GM23248 (cell line): Measurements from ENCODE around the gene PRTN3. TPM values are rescaled to one million over a fixed set of nuclear protein-coding genes. Genes with fewer than 3 reads are reported as not detected.

Experiments used
- DNase-seq: peaks from one replicate; pipeline ENCODE4 v3.0.0-alpha.2; 2015
- H2AFZ ChIP-seq: fragments of 200-600 bp; sonication (generic); 2 replicates; pipeline ENCODE4 v1.6.1; 2016; ENCODE audit warnings: antibody characterized with exemption
- H3F3A ChIP-seq: fragments of 200-600 bp; sonication (generic); 2 replicates; pipeline ENCODE4 v1.6.1; 2016; ENCODE audit warnings: mild to moderate bottlenecking, antibody characterized with exemption, mixed run types; ENCODE audit not compliant: insufficient read depth
- H3K27ac ChIP-seq: fragments of 200-600 bp; sonication (generic); 2 replicates; pipeline ENCODE4 v1.5.1; 2016; ENCODE audit warnings: mild to moderate bottlenecking
- H3K27me3 ChIP-seq: fragments of 200-600 bp; sonication (generic); replicated peaks from 2 replicates; pipeline ENCODE4 v1.6.1; 2016; ENCODE audit warnings: mild to moderate bottlenecking; ENCODE audit not compliant: insufficient read depth
- H3K36me3 ChIP-seq: fragments of 200-600 bp; sonication (generic); 2 replicates; pipeline ENCODE4 v1.6.1; 2016; ENCODE audit warnings: low read depth, mild to moderate bottlenecking
- H3K4me1 ChIP-seq: fragments of 200-600 bp; sonication (generic); 2 replicates; pipeline ENCODE4 v1.6.1; 2016; ENCODE audit warnings: mild to moderate bottlenecking; ENCODE audit not compliant: insufficient read depth
- H3K4me2 ChIP-seq: fragments of 200-600 bp; sonication (generic); one replicate; pipeline ENCODE4 v1.6.1; 2016; ENCODE audit warnings: mild to moderate bottlenecking; ENCODE audit not compliant: unreplicated experiment
- H3K4me3 ChIP-seq: fragments of 200-600 bp; sonication (generic); 2 replicates; pipeline ENCODE4 v1.5.1; 2016; ENCODE audit warnings: mild to moderate bottlenecking
- H3K79me2 ChIP-seq: fragments of 200-600 bp; sonication (generic); 2 replicates; pipeline ENCODE4 v1.6.1; 2016; ENCODE audit warnings: mild to moderate bottlenecking; ENCODE audit not compliant: insufficient read depth
- H3K9ac ChIP-seq: fragments of 200-600 bp; sonication (generic); 2 replicates; pipeline ENCODE4 v1.6.1; 2016; ENCODE audit warnings: mild to moderate bottlenecking
- H3K9me2 ChIP-seq: fragments of 200-600 bp; sonication (generic); 2 replicates; pipeline ENCODE4 v1.6.1; 2016; ENCODE audit warnings: mixed run types, mild to moderate bottlenecking, moderate library complexity; ENCODE audit not compliant: insufficient read depth
- H3K9me3 ChIP-seq: fragments of 200-600 bp; sonication (generic); one replicate; pipeline ENCODE4 v1.6.1; 2017; ENCODE audit warnings: low read depth
- H4K20me1 ChIP-seq: fragments of 200-600 bp; sonication (generic); 2 replicates; pipeline ENCODE4 v1.6.0; 2016; ENCODE audit not compliant: insufficient read depth
- EZH2 ChIP-seq: fragments of 200-600 bp; sonication (generic); IDR thresholded peaks from 2 replicates; pipeline ENCODE4 v1.6.1; 2018; ENCODE audit warnings: antibody characterized with exemption, mild to moderate bottlenecking; ENCODE audit not compliant: insufficient read depth, poor library complexity, severe bottlenecking
- EZH2phosphoT487 ChIP-seq: fragments of 200-600 bp; sonication (generic); IDR thresholded peaks from 2 replicates; pipeline ENCODE4 v1.6.1; 2018; ENCODE audit warnings: antibody characterized with exemption, moderate library complexity, mild to moderate bottlenecking, low read depth; ENCODE audit not compliant: insufficient read depth
- WGBS, 2 experiments: methylation state at CpG; one replicate each; pipeline ENCODE4 v1.1.6; 2015 to 2017; ENCODE audit warnings: low lambda C conversion rate in 2 of 2, low coverage in 1 of 2; ENCODE audit errors: missing lambda C conversion rate in 2 of 2; 5-methylcytosine and 5-hydroxymethylcytosine counted together
- in situ Hi-C: fragments of 300-500 bp; cut with MboI; formaldehyde crosslinking; loops from 2 replicates; pipeline ENCODE4 v1.15.0; 2020
- polyA plus RNA-seq: library from polyadenylated mRNA; unstranded; fragments of >200 nt; fragmentation: Nextera tagmentation; extraction: Ambion mirVana; gene quantifications from 2 replicates; pipeline ENCODE4 v1.2.1, GENCODE V29; 2016
- total RNA-seq: library from RNA; depleted of rRNA; stranded (reverse); fragments of >200 nt; shearing (Covaris generic); gene quantifications from 2 replicates; pipeline ENCODE4 v1.2.3, GENCODE V29; 2014

Gene PRTN3
- total and polyA plus RNA-seq, 2 experiments from 2014 or later = not detected

DNA sequence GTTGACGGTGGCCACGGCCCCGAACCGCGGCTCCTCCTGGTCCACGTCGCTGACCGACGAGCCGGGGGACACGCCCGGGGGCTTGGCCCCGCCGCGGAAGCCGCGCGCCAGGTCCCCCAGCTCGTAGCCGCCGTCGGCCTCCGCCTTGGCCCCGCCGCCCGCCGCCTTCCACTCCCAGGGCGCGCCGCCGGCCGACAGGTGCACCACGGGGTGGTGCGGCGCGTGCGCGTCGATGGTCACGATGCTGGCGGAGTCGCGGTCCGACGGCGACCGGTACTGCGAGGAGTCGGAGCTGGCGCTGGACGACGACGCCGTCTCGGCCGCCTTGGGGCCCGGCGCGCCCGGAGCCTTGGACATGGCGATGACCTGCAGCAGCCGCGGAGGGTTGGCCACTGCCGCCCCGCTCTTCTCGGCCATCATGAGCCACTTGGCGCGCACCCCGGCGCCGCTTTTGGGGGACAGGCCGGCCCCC lies 28.0 kb upstream of the PRTN3 start:
- no peak for TF ChIP-seq EZH2
- no peak for TF ChIP-seq EZH2phosphoT487
- H3K4me2 ChIP-seq = no peak overlapping the region
- H3K9ac ChIP-seq = no peak overlapping the region
- no peak overlapping the region for H2AFZ ChIP-seq
- H4K20me1 ChIP-seq = peaks cover 3% of the 10 kb centered on the region; the same call in 1 of the 2 replicates
- H3K27ac ChIP-seq = no peak overlapping the region
- H3K79me2 ChIP-seq = peaks cover 40% of the 10 kb centered on the region
- 96 to 97% methylated on average over 44 to 72 of the region's 72 CpGs for WGBS, 2 experiments
- DNase-seq = no peak
- no peaks in the 10 kb centered on the region for H3K27me3 ChIP-seq
- in situ Hi-C loops = no loop called here
- H3K4me1 ChIP-seq = no peaks in the 10 kb centered on the region
- no peaks in the 10 kb centered on the region for H3K9me3 ChIP-seq
- peaks cover 39% of the 10 kb centered on the region for H3K36me3 ChIP-seq
- no peak overlapping the region for H3K4me3 ChIP-seq
- no peaks in the 10 kb centered on the region for H3K9me2 ChIP-seq
- peaks cover 12% of the 10 kb centered on the region for H3F3A ChIP-seq

GRCh38 chr19:813219-814151 lies 27.3 kb upstream of the PRTN3 start:
- in situ Hi-C loops = no loop called here

GRCh38 chr19:814152-815078 lies 26.4 kb upstream of the PRTN3 start:
- no peak overlapping the region for H2AFZ ChIP-seq
- WGBS, 2 experiments = 85 to 88% methylated on average over 45 to 49 of the region's 49 CpGs
- TF ChIP-seq EZH2 = no peak
- no peak for TF ChIP-seq EZH2phosphoT487

More at GRCh38 chr19:813219-814151, 27.3 kb upstream of the PRTN3 start:
- Histone ChIP-seq H3K9ac (no peak overlapping the region), H4K20me1 (peaks cover 3% of the 10 kb centered on the region; the same call in 1 of the 2 replicates), H3K79me2 (peaks cover 33% of the 10 kb centered on the region), H3F3A (peaks cover 10% of the 10 kb centered on the region), H3K9me3 (no peaks in the 10 kb centered on the region), H3K4me2 (no peak overlapping the region), H2AFZ (no peak overlapping the region), H3K36me3 (peaks cover 35% of the 10 kb centered on the region), H3K4me3 (no peak overlapping the region), H3K27me3 (no peaks in the 10 kb centered on the region), H3K4me1 (no peaks in the 10 kb centered on the region), H3K9me2 (no peaks in the 10 kb centered on the region), H3K27ac (no peak overlapping the region)
- no peak for DNase-seq
- WGBS, 2 experiments = 91 to 97% methylated on average over 41 to 87 of the region's 87 CpGs
- no peak for TF ChIP-seq EZH2
- TF ChIP-seq EZH2phosphoT487 = no peak

GRCh38 chr19:815079-815774 lies 25.6 kb upstream of the PRTN3 start:
- Histone ChIP-seq H3K9ac (no peak overlapping the region), H3K79me2 (peaks cover 15% of the 10 kb centered on the region), H3K4me3 (no peak overlapping the region), H2AFZ (no peak overlapping the region), H3K36me3 (peaks cover 20% of the 10 kb centered on the region), H3K27me3 (no peaks in the 10 kb centered on the region), H3K4me2 (no peak overlapping the region), H3K9me3 (no peaks in the 10 kb centered on the region), H3K27ac (no peak overlapping the region), H3K4me1 (no peaks in the 10 kb centered on the region), H3F3A (peaks cover 10% of the 10 kb centered on the region), H4K20me1 (peaks cover 3% of the 10 kb centered on the region; the same call in 1 of the 2 replicates), H3K9me2 (no peaks in the 10 kb centered on the region)
- in situ Hi-C loops = no loop called here
- TF ChIP-seq EZH2phosphoT487 (no peak), EZH2 (no peak)
- no peak for DNase-seq
- 92 to 94% methylated on average over 32 to 46 of the region's 47 CpGs for WGBS, 2 experiments

More at GRCh38 chr19:814152-815078, 26.4 kb upstream of the PRTN3 start:
- no peak for DNase-seq
- Histone ChIP-seq H3K9me3 (no peaks in the 10 kb centered on the region), H3K9ac (no peak overlapping the region), H3K4me2 (no peak overlapping the region), H3K36me3 (peaks cover 28% of the 10 kb centered on the region), H3K27me3 (no peaks in the 10 kb centered on the region), H3K27ac (no peak overlapping the region), H3K4me3 (no peak overlapping the region), H4K20me1 (peaks cover 3% of the 10 kb centered on the region; the same call in 1 of the 2 replicates), H3K9me2 (no peaks in the 10 kb centered on the region), H3F3A (peaks cover 10% of the 10 kb centered on the region), H3K4me1 (no peaks in the 10 kb centered on the region), H3K79me2 (peaks cover 23% of the 10 kb centered on the region)
- in situ Hi-C loops = no loop called here
